Muscle of leg (tissue), 11 donors: Measurements from ENCODE around the gene MBOAT2. TPM values are rescaled to one million over a fixed set of nuclear protein-coding genes. Genes with fewer than 3 reads are reported as not detected.
"Not testable (repeated sequence)": the region's sequence is repeated elsewhere in the genome, so short reads cannot be mapped to it uniquely, and the experiment has no call there.

Source experiments
- DNase-seq: peaks from one replicate; pipeline ENCODE4 v3.0.0; 2013
- H3K27ac ChIP-seq: one replicate; pipeline ENCODE4 v1.5.1; 2013; ENCODE audit warnings: mild to moderate bottlenecking, low read length, control low read depth
- H3K27me3 ChIP-seq: one replicate; pipeline ENCODE4 v1.6.1; 2013; ENCODE audit warnings: low read length; ENCODE audit not compliant: control insufficient read depth, insufficient read depth
- H3K36me3 ChIP-seq: one replicate; pipeline ENCODE4 v1.6.1; 2013; ENCODE audit warnings: low read length; ENCODE audit not compliant: control insufficient read depth, insufficient read depth
- H3K4me1 ChIP-seq: one replicate; pipeline ENCODE4 v1.6.1; 2013; ENCODE audit warnings: low read length; ENCODE audit not compliant: control insufficient read depth, insufficient read depth
- H3K4me3 ChIP-seq: one replicate; pipeline ENCODE4 v1.5.1; 2013; ENCODE audit warnings: low read length, control low read depth
- H3K9me3 ChIP-seq: replicated peaks from 2 replicates; pipeline ENCODE4 v1.6.1; 2013; ENCODE audit warnings: low read depth, low read length; ENCODE audit not compliant: control insufficient read depth
- WGBS: methylation state at CpG from one replicate; pipeline ENCODE4 v1.1.5; 2013; ENCODE audit warnings: missing lambda C conversion rate; ENCODE audit not compliant: insufficient coverage; 5-methylcytosine and 5-hydroxymethylcytosine counted together
- polyA plus RNA-seq, 8 donors: library from polyadenylated mRNA; unstranded; fragments of 120-200 nt; gene quantifications; one replicate each; pipeline versions ENCODE4 v1.2.1 to v1.2.3, GENCODE V29; 2013; ENCODE audit warnings: inconsistent platforms in 1 of 8, low replicate concordance in 1 of 8; ENCODE audit not compliant: insufficient read length in 8 of 8, insufficient read depth in 1 of 8
- total RNA-seq: library from RNA; stranded (reverse); fragments of 120-200 nt; gene quantifications from one replicate; pipeline ENCODE4 v1.2.4, GENCODE V29; 2013

MBOAT2 gene
- total and polyA plus RNA-seq, 9 donors, result 44.1 to 85.5 (median 59.5) TPM

DNA sequence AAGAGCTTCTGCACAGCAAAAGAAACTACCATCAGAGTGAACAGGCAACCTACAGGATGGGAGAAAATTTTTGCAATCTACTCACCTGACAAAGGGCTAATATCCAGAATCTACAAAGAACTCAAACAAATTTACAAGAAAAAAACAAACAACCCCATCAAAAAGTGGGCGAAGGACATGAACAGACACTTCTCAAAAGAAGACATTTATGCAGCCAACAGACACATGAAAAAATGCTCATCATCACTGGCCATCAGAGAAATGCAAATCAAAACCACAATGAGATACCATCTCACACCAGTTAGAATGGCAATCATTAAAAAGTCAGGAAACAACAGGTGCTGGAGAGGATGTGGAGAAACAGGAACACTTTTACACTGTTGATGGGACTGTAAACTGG, 30.9 kb downstream of the MBOAT2 start:
- not testable (repeated sequence) for H3K27ac ChIP-seq, H3K4me1 ChIP-seq, H3K4me3 ChIP-seq, H3K27me3 ChIP-seq, DNase-seq, H3K36me3 ChIP-seq, H3K9me3 ChIP-seq
- no CpG with 5 or more reads among the region's 1 CpG for WGBS

DNA sequence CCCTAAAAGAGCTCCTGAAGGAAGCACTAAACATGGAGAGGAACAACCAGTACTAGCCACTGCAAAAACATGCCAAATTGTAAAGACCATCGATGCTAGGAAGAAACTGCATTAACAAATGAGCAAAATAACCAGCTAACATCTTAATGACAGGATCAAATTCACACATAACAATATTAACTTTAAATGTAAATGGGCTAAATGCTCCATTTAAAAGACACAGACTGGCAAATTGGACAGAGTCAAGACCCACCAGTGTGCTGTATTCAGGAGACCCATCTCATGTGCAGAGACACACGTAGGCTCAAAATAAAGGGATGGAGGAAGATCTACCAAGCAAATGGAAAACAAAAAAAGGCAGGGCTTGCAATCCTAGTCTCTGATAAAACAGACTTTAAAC, 34.1 kb downstream of the MBOAT2 start:
- H3K36me3 ChIP-seq, DNase-seq: not testable (repeated sequence)

DNA sequence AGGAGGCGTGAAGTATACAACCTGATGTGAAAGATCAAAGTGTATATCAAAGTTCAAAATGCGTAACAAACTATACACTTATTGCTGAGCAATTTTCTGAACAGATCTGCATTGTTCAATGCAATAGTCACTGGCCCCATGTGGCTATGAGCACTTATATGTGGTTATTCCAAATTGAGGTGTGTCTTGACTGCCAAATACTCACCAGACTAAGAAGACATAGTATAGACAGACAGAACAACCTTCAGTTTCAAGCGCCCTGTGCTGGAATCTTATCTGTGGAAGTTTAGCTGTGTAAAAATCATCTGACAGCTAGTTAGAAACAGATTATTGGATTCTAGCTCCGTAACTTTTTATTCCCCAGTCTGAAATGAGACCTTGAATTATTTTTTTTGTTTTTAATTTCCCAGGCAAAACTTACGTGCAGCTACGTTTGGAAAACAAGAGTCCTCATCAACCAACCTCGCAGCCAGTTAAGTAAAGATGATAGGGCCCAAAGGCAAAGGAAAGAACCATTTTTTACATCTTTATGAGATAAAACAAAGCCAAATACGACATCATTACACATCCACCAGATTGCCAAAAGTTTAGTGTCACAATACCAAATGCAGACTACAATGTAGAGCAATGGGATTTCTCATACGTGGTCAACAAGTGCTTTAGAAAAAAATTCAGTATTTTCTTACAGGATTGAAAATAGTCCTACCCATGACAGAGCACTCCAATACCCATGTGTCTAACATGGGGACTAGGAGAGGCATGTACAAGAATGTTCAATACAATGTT, 37.2 kb downstream of the MBOAT2 start:
- no peaks in the 10 kb centered on the region for H3K4me1 ChIP-seq
- WGBS, result no CpG with 5 or more reads among the region's 9 CpGs
- no peak for DNase-seq
- no peak overlapping the region for H3K4me3 ChIP-seq
- no peaks in the 10 kb centered on the region for H3K9me3 ChIP-seq
- H3K27ac ChIP-seq, result no peak overlapping the region
- no peaks in the 10 kb centered on the region for H3K27me3 ChIP-seq
- no peaks in the 10 kb centered on the region for H3K36me3 ChIP-seq

More for the DNA sequence above, 34.1 kb downstream of the MBOAT2 start:
- not testable (repeated sequence) for H3K27me3 ChIP-seq, H3K4me3 ChIP-seq, H3K4me1 ChIP-seq, H3K27ac ChIP-seq, H3K9me3 ChIP-seq
- no CpG with 5 or more reads among the region's 2 CpGs for WGBS

DNA sequence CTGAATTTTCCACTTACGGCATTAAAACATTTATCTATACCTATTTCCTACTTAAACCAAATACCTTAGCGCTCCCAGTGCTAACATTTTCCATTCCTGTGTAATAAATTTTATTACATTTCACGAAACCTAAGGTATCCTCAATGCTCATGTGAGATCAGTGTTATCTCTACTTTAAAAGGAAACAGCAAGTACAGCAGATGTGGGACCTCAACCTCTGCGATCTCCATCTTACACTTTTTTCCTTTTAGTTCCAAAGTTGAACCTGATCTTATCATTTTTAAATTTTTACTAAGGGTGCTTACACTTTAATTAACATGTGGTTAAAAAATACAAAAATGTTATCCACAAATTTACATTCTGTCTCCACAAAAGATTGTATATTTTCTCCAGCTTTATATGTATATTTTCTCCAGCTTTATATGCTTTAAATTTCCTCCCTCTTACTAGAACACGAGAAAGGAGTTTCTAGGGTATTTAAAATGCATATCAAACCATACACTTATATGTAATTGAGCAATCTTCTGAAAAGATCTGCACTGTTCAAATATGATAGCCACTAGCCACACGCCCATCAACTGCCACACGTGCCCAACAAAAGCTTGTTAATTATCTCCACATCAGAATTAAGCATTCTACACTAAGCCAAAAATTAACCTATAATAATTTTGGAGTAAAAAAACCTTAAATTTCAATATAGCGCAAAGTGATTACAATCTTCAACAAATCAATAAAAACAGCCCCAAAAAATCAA, 38.1 kb downstream of the MBOAT2 start:
- no peaks in the 10 kb centered on the region for H3K27me3 ChIP-seq
- 100% methylated on average over 2 of the region's 8 CpGs for WGBS
- H3K36me3 ChIP-seq, result no peaks in the 10 kb centered on the region
- H3K27ac ChIP-seq, result no peak overlapping the region
- H3K9me3 ChIP-seq, result no peaks in the 10 kb centered on the region
- H3K4me3 ChIP-seq, result no peak overlapping the region
- no peak for DNase-seq
- no peaks in the 10 kb centered on the region for H3K4me1 ChIP-seq

DNA sequence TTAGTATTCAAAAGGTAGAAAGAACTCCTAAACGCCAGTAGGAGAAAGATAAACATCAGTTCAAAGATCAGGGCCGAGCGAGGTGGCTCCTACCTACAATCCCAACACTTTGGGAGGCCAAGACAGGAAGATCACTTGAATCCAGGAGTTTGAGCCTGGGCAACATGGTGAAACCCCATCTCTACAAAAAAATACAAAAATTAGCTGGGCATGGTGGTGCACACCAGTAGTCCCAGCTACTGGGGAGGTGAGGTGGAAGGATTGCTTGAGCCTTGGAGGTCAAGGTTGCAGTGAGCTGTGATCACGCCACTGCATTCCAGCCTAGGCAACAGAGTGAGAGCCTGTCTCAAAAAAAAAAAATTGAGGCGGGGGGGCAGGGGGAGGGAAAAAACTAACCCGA, 40.6 kb downstream of the MBOAT2 start:
- no peak overlapping the region for H3K4me3 ChIP-seq
- WGBS, result 95% methylated on average over 4 of the region's 6 CpGs
- no peaks in the 10 kb centered on the region for H3K36me3 ChIP-seq
- no peak for DNase-seq
- H3K27me3 ChIP-seq, result no peaks in the 10 kb centered on the region
- H3K9me3 ChIP-seq, result no peaks in the 10 kb centered on the region
- no peak overlapping the region for H3K27ac ChIP-seq
- no peaks in the 10 kb centered on the region for H3K4me1 ChIP-seq

DNA sequence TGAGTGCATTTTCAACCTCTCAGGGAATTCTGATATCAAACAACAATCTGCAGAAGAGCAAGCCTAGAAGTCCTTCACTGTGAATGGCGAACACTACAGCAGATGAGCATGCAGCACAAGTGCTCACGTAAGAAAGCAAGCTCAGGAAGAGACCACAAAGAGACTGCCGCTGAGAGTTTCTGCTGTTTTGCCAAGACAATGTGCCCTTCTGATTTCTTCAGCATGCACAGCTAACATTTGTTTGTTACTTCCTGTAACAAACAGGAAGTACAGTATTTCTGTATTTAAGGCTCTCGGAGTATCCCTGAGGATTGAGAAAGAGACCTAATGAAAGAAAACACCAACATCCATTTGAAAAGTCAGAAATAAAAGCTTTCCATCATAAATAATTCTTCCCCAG, 45.9 kb downstream of the MBOAT2 start:
- 63% methylated on average over 2 of the region's 4 CpGs for WGBS
- peak; percentile 7 for DNase-seq
- Histone ChIP-seq H3K27me3 (no peaks in the 10 kb centered on the region), H3K4me1 (no peaks in the 10 kb centered on the region), H3K9me3 (peaks cover 23% of the 10 kb centered on the region), H3K4me3 (no peak overlapping the region), H3K36me3 (peaks cover 6% of the 10 kb centered on the region), H3K27ac (no peak overlapping the region)

DNA sequence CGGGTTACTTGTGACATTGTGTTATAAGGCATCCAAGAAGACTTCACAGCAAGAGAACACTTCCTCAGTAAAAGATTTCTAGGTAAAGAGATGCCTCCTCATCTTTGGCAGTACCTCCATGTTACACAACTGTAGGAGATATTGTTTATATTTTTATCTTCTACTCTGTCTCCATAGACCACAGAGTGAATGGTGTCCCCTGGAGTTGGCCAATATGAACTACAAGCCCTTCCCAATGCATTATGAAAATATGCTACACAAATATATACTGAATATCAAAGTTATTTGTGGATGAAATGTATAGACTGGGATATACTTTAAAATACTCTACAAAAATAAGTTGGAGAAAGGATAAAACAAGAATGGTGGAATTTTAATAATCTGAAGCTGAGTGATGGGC, 46.7 kb downstream of the MBOAT2 start:
- peaks cover 24% of the 10 kb centered on the region for H3K9me3 ChIP-seq
- peaks cover 6% of the 10 kb centered on the region for H3K36me3 ChIP-seq
- no CpG with 5 or more reads among the region's 1 CpG for WGBS
- no peak overlapping the region for H3K4me3 ChIP-seq
- H3K4me1 ChIP-seq, result no peaks in the 10 kb centered on the region
- no peak for DNase-seq
- no peaks in the 10 kb centered on the region for H3K27me3 ChIP-seq
- H3K27ac ChIP-seq, result no peak overlapping the region

DNA sequence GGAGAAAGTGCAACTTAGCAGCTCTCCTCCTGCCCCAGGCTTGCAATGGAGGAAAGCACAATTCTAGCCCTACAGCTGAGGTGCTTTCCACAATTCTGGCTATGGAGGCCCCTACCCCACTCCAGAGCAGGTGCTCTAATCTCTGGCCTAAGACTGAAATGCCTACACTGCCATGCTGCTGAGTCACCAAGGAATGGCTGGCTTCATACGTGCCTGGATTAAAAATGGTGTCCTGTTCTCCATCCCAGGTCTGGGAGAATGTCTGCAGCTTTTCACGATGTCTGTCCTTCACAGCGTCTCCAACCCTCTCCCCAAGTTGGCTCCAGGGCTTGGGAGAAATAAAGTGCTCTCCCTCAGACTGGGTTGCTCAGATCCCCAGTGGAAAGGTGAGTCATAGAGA, 48.5 kb downstream of the MBOAT2 start:
- no peak overlapping the region for H3K27ac ChIP-seq
- 100% methylated on average over 1 of the region's 3 CpGs for WGBS
- no peaks in the 10 kb centered on the region for H3K4me1 ChIP-seq
- peak; percentile 23 for DNase-seq
- H3K36me3 ChIP-seq, result peaks cover 6% of the 10 kb centered on the region
- no peak overlapping the region for H3K4me3 ChIP-seq
- H3K27me3 ChIP-seq, result no peaks in the 10 kb centered on the region
- peaks cover 33% of the 10 kb centered on the region for H3K9me3 ChIP-seq

DNA sequence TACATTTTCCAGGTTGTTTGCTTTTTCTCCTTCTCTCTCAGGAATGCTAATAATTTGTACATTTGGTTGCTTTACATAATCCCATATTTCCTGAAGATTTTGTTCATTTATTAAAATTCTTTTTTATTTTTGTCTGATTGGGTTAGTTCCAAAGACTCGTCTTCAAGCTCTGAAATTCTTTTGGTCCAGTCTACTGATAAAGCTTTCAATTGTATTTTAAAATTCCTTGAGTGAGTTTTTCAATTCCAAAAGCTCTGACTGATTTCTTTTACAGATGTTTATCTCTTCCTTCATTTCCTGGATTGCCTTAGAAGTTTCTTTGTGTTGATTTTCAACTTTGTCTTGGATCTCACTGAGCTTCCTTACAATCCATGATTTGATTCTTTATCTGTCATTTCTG, 50.0 kb downstream of the MBOAT2 start:
- no CpG with 5 or more reads among the region's 1 CpG for WGBS
- H3K36me3 ChIP-seq, result peaks cover 6% of the 10 kb centered on the region
- no peak overlapping the region for H3K4me3 ChIP-seq
- peaks cover 40% of the 10 kb centered on the region for H3K9me3 ChIP-seq
- no peak overlapping the region for H3K27ac ChIP-seq
- DNase-seq, result no peak
- no peaks in the 10 kb centered on the region for H3K27me3 ChIP-seq
- H3K4me1 ChIP-seq, result no peaks in the 10 kb centered on the region

DNA sequence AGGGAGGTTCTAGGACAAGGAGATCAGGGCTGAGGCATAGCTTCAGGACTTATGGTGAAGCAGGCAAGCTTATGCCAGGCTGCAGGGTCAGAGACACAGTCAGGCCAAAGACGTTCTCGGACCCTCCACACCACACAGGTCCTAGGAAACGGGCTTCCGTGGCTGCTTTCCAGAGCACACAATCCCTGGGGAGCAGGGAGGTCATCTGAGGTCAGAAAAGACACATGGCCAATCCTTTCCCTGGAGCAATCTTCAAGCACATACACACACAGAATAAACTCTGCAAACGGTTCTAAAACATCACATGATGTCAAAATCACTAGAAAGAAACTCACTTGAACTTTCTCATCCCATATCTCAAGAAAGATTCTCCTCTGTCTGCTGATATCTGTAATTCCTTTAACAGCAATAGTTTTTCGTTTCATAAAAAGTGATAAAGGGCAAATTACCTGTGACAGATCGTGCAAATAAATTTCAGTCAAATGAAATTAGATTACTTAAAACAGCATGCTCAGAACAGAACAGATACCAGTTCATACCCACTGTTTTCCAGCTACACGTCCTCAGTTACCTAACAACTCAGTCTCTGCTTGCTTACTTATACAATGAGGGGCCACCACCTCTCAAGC, 63.9 kb downstream of the MBOAT2 start:
- DNase-seq, result no peak
- no peak overlapping the region for H3K4me3 ChIP-seq
- H3K27me3 ChIP-seq, result no peaks in the 10 kb centered on the region
- WGBS, result 51% methylated on average over 7 of the region's 8 CpGs
- H3K36me3 ChIP-seq, result peaks cover 15% of the 10 kb centered on the region
- H3K9me3 ChIP-seq, result no peaks in the 10 kb centered on the region
- no peaks in the 10 kb centered on the region for H3K4me1 ChIP-seq
- no peak overlapping the region for H3K27ac ChIP-seq
